H54 (cell line): Measurements from ENCODE around the gene CCDC40.

Source experiments
- DNase-seq: peaks from one replicate; pipeline ENCODE4 v3.0.0; 2011; ENCODE audit warnings: low spot score, mixed read lengths; ENCODE audit not compliant: insufficient read length
- FAIRE-seq: peaks from 3 replicates; lab custom pipeline; 2011; peaks lifted over from hg19 to GRCh38; lab: Jason Lieb, UNC
- POLR2A ChIP-seq: IDR thresholded peaks from 2 replicates; pipeline ENCODE4 v1.6.1; 2011; ENCODE audit warnings: low read depth, mild to moderate bottlenecking, low read length

The CCDC40 gene

DNA sequence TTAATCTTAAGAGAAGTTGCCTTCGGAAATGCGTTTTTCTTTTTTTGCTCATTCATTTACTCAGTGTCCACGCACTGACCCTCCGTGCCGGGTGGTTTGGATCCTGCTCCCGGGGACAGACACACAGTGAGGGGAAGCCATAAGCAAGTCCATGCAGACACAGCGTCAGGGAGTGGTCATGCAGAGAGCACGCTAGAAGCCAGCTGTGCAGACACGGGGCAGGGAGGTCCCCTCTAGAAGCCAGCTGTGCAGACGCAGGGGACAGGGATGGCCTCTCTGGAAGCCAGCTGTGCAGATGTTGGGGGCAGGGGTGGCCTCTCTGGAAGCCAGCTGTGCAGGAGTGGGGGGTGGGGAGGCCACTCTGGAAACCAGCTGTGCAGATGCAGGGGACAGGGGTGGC is 69.7 kb downstream of the CCDC40 start:
- DNase-seq (no peak), FAIRE-seq (no peak)
- TF ChIP-seq POLR2A = no peak

DNA sequence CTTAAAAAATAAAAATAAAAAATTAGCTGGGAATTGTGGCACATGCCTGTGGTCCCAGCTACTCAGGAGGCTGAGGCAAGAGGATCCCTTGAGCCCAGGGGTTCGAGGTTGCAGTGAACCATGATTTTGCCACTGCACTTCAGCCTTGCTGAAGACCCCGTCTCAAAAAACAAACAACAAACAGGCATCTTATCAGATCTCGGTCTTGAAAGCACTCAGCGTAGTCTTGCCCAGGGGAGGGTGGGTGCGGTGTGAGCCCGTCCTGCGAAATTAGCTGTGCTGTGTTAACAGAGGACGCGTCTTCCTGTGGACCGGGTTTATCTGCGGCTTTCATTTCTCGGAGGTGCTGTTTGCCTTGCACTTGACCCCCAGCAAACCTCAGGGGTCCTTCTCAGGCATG is 70.3 kb downstream of the CCDC40 start:
- no peak for TF ChIP-seq POLR2A
- no peak for FAIRE-seq
- no peak for DNase-seq

DNA sequence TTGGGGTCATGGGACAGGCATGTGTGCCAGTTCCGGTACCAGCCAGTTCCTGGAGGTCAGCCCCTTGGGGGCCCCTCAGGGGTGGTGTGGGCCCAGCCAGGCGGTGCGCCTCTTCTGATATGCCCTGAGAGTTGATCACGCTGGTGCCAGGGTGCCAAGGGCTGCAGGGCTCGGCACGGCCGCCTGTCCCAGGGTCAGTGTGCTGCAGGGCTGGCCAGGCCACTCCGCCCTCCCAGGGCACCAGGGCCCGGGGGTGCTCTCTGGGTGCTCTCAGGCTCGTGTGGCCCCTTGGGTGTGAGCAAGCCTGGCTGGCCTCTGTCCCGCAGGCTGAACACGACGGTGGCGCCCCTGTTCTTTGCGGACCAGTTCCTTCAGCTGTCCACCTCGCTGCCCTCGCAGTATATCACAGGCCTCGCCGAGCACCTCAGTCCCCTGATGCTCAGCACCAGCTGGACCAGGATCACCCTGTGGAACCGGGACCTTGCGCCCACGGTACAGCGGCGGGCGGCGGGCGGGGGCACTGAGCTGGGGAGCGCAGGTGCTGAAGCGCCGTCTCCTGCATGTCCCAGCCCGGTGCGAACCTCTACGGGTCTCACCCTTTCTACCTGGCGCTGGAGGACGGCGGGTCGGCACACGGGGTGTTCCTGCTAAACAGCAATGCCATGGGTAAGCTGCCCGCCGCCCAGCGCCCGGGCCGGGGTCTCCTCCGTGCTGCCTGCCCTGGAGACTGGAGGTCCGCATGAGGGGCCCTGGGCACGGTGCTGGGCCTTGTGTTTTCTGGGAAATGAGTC is 71.0 kb downstream of the CCDC40 start:
- no peak for TF ChIP-seq POLR2A
- no peak for FAIRE-seq

DNA sequence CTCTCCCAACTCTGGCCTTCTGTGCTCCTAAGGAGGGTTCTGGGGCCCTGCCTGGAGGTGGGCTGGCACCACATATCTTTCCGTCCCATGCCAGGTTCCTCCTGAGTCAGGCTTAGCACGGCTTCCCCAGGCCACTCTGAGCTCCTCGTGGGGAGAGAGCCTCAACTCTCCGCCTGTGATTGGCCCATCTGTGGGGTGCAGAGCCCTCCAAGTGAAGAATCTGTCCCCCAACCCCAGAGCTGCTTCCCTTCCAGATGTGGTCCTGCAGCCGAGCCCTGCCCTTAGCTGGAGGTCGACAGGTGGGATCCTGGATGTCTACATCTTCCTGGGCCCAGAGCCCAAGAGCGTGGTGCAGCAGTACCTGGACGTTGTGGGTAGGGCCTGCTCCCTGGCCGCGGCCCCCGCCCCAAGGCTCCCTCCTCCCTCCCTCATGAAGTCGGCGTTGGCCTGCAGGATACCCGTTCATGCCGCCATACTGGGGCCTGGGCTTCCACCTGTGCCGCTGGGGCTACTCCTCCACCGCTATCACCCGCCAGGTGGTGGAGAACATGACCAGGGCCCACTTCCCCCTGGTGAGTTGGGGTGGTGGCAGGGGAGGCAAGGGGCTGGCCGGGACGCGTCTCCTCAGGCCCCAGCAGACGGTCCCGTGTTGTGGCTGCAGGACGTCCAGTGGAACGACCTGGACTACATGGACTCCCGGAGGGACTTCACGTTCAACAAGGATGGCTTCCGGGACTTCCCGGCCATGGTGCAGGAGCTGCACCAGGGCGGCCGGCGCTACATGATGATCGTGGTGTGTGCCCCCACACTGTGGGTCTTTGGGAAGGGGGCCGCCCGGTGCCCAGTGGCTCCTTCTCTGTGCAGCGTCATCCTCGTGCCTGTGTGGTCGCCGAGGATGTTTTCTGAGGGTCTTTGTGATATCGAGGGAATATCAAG is 71.9 kb downstream of the CCDC40 start:
- no peak for FAIRE-seq
- no peak for TF ChIP-seq POLR2A

More for the DNA sequence above, 71.0 kb downstream of the CCDC40 start:
- DNase-seq = no peak

DNA sequence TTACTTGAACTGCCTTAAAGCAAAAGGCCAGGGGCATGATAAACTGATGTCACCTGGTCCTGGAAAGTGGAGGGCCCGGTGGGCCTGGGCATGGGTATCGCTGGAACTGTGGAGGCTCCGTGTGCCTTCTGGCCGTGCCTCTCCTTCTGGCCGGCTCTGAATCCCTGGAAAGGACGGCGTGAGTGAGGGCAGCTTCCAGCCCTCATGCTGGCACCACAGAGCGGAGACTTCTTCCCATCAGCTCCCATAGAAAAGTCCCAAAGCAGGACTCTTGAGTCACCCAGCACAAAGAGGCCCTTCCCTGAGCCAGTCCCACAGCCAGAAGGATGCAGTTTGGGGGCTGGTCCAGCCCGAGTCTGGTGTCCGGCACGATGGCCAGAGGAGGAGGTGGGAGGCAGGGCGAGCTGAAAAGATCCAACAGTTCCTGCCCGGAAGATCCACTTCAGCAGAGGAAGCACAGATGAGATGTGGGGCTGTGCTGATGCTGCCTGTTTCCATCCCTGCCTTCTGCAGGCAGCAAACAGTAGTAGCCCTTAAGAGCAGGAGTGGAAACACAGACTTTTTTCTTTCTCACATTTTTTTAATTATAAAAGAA is 72.7 kb downstream of the CCDC40 start:
- no peak for DNase-seq

More for the DNA sequence above, 71.9 kb downstream of the CCDC40 start:
- DNase-seq = no peak

DNA sequence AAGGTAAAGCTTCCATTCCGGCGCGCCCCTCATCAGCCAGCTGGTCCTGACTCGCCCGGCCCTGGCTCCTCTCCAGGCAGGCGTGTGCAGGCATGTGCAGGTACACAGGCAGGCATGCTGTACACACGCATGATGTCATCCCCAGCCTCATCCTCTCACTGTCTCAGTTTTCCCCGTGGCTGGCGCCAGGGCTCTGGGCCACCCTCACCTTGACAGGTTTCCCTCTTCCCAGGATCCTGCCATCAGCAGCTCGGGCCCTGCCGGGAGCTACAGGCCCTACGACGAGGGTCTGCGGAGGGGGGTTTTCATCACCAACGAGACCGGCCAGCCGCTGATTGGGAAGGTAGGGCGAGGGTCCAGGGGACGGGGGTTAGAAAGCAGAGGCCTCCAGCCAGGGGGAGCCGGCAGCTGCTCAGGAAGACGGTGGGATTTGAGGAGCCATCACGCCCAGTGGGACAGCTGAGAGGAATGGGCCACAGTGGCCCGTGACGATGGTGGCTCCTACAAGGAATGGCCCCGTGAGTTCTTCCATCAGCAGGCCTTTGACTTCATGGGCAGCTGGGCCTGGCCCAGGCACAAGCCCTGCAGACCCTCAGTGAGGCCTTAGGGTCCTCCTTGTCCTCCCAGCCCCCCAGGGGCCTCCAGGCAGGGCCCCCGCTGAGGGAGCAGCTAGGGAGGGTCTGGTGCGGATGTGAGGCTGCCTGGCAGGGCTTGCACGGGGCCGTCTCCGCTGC is 73.4 kb downstream of the CCDC40 start:
- no peak for TF ChIP-seq POLR2A
- no peak for DNase-seq
- no peak for FAIRE-seq

More for the DNA sequence above, 72.7 kb downstream of the CCDC40 start:
- no peak for TF ChIP-seq POLR2A
- FAIRE-seq = no peak

DNA sequence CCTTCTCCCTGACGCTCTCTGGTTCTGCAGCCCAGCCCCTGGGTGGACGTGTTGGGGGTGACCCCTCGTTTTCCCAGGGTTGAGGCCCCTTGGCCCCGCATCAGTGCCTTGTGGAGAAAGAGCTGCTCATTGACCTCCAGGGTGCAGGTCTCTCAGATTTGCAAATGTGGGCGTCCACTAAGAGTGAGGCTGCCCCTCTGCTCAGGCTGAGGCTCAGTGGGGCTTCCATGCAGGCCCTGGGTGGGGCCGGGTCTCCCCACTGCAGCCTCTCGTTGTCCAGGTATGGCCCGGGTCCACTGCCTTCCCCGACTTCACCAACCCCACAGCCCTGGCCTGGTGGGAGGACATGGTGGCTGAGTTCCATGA is 74.0 kb downstream of the CCDC40 start:
- FAIRE-seq = no peak
- DNase-seq = no peak
- TF ChIP-seq POLR2A = no peak

DNA sequence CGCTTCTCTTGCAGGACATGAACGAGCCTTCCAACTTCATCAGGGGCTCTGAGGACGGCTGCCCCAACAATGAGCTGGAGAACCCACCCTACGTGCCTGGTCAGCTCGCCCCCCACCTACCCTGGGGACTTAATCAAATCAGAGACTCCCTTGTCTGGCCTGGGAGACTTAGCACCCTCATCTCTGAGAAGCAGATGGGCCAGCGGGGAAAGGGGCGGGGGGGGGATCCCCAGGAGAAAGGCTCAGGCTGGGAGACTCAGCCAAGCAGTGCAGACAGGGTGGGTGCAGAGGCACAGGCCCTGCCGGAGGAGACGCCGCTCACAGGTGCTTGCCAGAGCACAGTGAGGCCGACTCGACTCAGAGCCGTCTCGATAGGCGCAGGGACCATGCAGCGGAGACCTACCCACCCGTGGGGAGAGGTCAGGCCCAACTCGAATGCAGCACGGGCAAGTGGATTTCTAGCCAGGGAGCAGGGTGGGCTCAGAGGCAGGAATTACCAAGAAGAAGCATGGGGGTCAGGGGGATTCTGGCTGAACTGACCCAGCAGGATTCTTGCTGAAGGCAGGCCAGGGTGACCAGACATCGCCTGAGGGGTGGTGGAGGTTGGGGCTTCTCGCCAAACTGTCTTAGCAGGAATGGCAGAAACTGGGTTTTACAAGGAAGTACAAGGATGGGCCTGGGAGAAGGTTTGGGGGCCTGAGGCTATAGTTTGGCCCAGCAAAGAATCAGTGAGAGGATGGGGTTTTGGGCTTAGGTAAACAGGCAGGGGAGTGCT is 74.7 kb downstream of the CCDC40 start:
- DNase-seq (no peak), FAIRE-seq (no peak)
- no peak for TF ChIP-seq POLR2A

DNA sequence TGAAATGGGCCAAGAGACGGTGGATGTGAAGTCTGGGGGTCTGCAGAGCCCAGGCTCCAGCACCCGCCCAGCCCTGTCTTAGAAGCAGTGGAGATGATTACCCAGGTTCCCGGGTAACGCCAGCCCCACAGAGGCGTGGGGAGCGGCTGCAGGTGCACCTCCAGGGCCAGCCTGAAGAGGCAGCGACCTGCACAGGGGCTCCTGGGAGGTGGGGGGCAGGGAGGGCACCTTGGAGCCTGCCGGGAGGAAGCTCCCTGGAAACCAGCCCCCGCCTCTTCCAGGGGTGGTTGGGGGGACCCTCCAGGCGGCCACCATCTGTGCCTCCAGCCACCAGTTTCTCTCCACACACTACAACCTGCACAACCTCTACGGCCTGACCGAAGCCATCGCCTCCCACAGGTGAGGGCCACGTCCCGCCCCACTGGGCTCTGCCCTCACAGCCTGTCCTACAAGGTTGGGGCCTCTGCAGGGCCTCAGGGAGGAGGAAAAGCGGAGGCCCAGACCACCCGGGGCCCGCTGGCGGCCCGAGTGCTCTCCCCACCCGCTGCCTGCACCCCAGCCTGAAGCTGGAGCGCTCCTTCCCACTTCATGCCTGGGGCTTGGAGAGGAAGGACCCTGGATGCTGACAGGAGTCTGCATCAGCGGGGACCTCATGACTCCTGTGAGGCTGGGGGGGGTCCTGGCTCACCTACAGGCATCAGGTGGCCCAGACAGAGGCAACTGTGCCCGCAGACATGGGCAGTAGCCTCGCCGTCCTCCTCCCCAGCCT is 75.4 kb downstream of the CCDC40 start:
- TF ChIP-seq POLR2A = no peak
- FAIRE-seq (no peak), DNase-seq (no peak)

DNA sequence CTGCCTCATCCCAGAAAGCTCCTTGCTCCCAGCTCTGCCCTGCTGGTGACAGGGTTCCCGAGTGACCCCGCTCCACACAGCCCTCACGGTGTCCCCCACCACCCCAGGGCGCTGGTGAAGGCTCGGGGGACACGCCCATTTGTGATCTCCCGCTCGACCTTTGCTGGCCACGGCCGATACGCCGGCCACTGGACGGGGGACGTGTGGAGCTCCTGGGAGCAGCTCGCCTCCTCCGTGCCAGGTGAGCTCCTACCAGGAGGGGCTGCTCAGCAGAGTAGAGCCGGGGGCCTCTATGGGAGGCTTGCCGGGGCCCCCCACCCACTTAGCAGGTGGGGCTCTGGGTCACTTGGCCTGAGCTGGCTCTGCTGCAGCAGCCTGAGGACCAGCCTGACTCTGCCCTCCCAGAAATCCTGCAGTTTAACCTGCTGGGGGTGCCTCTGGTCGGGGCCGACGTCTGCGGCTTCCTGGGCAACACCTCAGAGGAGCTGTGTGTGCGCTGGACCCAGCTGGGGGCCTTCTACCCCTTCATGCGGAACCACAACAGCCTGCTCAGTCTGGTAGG is 76.1 kb downstream of the CCDC40 start:
- TF ChIP-seq POLR2A = no peak
- FAIRE-seq (no peak), DNase-seq (no peak)

DNA sequence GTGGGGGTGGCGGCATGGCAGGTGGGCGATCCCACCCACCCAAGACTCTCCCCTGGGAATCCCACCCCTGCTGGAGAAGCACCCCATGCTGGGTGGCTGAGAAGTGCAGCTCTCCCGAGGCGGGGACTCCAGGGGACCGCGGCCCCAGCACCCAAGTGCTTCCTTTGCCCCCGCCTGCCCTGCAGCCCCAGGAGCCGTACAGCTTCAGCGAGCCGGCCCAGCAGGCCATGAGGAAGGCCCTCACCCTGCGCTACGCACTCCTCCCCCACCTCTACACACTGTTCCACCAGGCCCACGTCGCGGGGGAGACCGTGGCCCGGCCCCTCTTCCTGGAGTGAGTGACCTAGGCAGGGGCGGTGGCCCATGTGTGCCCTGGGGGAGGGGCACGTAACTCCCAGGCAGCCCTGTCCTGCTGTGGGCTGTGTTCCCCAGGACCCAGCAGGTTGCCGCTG is 76.6 kb downstream of the CCDC40 start:
- DNase-seq (no peak), FAIRE-seq (no peak)
- no peak for TF ChIP-seq POLR2A

DNA sequence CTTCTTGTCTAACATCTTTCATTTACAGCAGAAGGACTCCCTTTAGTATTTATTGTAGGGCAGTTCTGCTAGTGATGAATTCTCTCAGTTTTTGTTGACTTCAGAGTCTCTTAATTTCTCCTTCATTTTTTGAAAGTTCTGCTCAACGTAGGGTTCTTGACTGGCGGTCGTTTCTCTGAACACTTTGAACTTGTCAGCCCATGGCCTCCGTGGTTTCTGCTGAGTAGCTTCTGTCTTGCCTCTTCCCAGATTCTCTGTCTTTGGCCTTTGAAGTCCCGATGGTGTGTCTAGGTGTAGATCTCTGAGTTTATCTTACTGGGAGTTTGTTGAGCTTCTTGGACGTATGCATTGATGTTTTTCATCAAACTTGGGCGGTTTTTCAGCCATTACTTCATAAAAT is 78.3 kb downstream of the CCDC40 start:
- TF ChIP-seq POLR2A = no peak
- no peak for DNase-seq
- FAIRE-seq = no peak
